Measurements from ENCODE around the gene KIF25.
"Not testable (repeated sequence)": the region's sequence is repeated elsewhere in the genome, so short reads cannot be mapped to it uniquely, and the experiment has no call there.

Gene KIF25

GRCh38 chr6:168000198-168001028 lies 2.9 kb downstream of the KIF25 start:
- no peak overlapping the region for H3K9ac ChIP-seq (ENCODE audit: low read length)
- H3K4me3 ChIP-seq (ENCODE audit: low read length), result no peak overlapping the region
- H3K4me2 ChIP-seq (ENCODE audit: low read length), result no peak overlapping the region
- H3K79me2 ChIP-seq (ENCODE audit: control insufficient read depth, insufficient read depth, low read length), result no peaks in the 10 kb centered on the region
- H3K36me3 ChIP-seq (ENCODE audit: control insufficient read depth, insufficient read depth, low read length), result no peaks in the 10 kb centered on the region
- H3K79me1 ChIP-seq (ENCODE audit: low read length), result no peaks in the 10 kb centered on the region
- no peak overlapping the region for H4K5ac ChIP-seq (ENCODE audit: low read length)
- H2BK120ac ChIP-seq (ENCODE audit: low read depth, low read length), result no peak overlapping the region
- H3K56ac ChIP-seq (ENCODE audit: low read length), result no peak overlapping the region
- no peak overlapping the region for H4K8ac ChIP-seq (ENCODE audit: low read depth, low read length)
- H3K18ac ChIP-seq (ENCODE audit: low read length), result no peak overlapping the region
- DNase-seq, result no peak
- no peak overlapping the region for H2BK15ac ChIP-seq (replicated peaks; ENCODE audit: low read depth)
- H3K4ac ChIP-seq (ENCODE audit: low read depth, low read length), result no peak overlapping the region
- H3K4me1 ChIP-seq (ENCODE audit: control insufficient read depth, low read depth, low read length), result no peaks in the 10 kb centered on the region
- H2BK5ac ChIP-seq (ENCODE audit: low read length), result no peak overlapping the region
- WGBS (ENCODE audit: extremely low coverage, insufficient coverage, low lambda C conversion rate), result no CpG with 5 or more reads among the region's 13 CpGs
- no peak overlapping the region for H2AK5ac ChIP-seq (ENCODE audit: low read length)
- no peak overlapping the region for H3K27ac ChIP-seq (ENCODE audit: low read depth, low read length)
- H3K27me3 ChIP-seq (ENCODE audit: insufficient read depth, low read length, poor library complexity), result no peaks in the 10 kb centered on the region
- no peak overlapping the region for H3K23ac ChIP-seq (ENCODE audit: low read length)

GRCh38 chr6:168001029-168001332 lies 3.5 kb downstream of the KIF25 start:
- H3K56ac ChIP-seq (ENCODE audit: low read length), result no peak overlapping the region
- H3K23ac ChIP-seq (ENCODE audit: low read length), result no peak overlapping the region
- H2BK15ac ChIP-seq (replicated peaks; ENCODE audit: low read depth), result no peak overlapping the region
- no peak overlapping the region for H3K4me2 ChIP-seq (ENCODE audit: low read length)
- H2BK120ac ChIP-seq (ENCODE audit: low read depth, low read length), result no peak overlapping the region
- H4K5ac ChIP-seq (ENCODE audit: low read length), result no peak overlapping the region
- H3K9ac ChIP-seq (ENCODE audit: low read length), result no peak overlapping the region
- no peaks in the 10 kb centered on the region for H3K4me1 ChIP-seq (ENCODE audit: control insufficient read depth, low read depth, low read length)
- H3K79me2 ChIP-seq (ENCODE audit: control insufficient read depth, insufficient read depth, low read length), result no peaks in the 10 kb centered on the region
- no peaks in the 10 kb centered on the region for H3K36me3 ChIP-seq (ENCODE audit: control insufficient read depth, insufficient read depth, low read length)
- no peaks in the 10 kb centered on the region for H3K27me3 ChIP-seq (ENCODE audit: insufficient read depth, low read length, poor library complexity)
- H3K4ac ChIP-seq (ENCODE audit: low read depth, low read length), result no peak overlapping the region
- no peak overlapping the region for H2BK5ac ChIP-seq (ENCODE audit: low read length)
- DNase-seq, result no peak
- no peak overlapping the region for H3K4me3 ChIP-seq (ENCODE audit: low read length)
- no CpG with 5 or more reads among the region's 10 CpGs for WGBS (ENCODE audit: extremely low coverage, insufficient coverage, low lambda C conversion rate)
- H3K18ac ChIP-seq (ENCODE audit: low read length), result no peak overlapping the region
- no peaks in the 10 kb centered on the region for H3K79me1 ChIP-seq (ENCODE audit: low read length)
- H4K8ac ChIP-seq (ENCODE audit: low read depth, low read length), result no peak overlapping the region
- H3K27ac ChIP-seq (ENCODE audit: low read depth, low read length), result no peak overlapping the region
- H2AK5ac ChIP-seq (ENCODE audit: low read length), result no peak overlapping the region

GRCh38 chr6:168001514-168001913 lies 4.0 kb downstream of the KIF25 start:
- H3K79me2 ChIP-seq (ENCODE audit: control insufficient read depth, insufficient read depth, low read length); H4K5ac ChIP-seq (ENCODE audit: low read length); H3K4me3 ChIP-seq (ENCODE audit: low read length); H4K8ac ChIP-seq (ENCODE audit: low read depth, low read length); H3K23ac ChIP-seq (ENCODE audit: low read length); H3K27me3 ChIP-seq (ENCODE audit: insufficient read depth, low read length, poor library complexity); H3K79me1 ChIP-seq (ENCODE audit: low read length); H3K56ac ChIP-seq (ENCODE audit: low read length); H3K9ac ChIP-seq (ENCODE audit: low read length); H2AK5ac ChIP-seq (ENCODE audit: low read length); H3K4me1 ChIP-seq (ENCODE audit: control insufficient read depth, low read depth, low read length); H2BK5ac ChIP-seq (ENCODE audit: low read length); H3K4ac ChIP-seq (ENCODE audit: low read depth, low read length); H3K18ac ChIP-seq (ENCODE audit: low read length); H3K4me2 ChIP-seq (ENCODE audit: low read length); H2BK120ac ChIP-seq (ENCODE audit: low read depth, low read length); H3K36me3 ChIP-seq (ENCODE audit: control insufficient read depth, insufficient read depth, low read length); H3K27ac ChIP-seq (ENCODE audit: low read depth, low read length); H2BK15ac ChIP-seq (replicated peaks; ENCODE audit: low read depth); DNase-seq: not testable (repeated sequence)
- no CpG with 5 or more reads among the region's 21 CpGs for WGBS (ENCODE audit: extremely low coverage, insufficient coverage, low lambda C conversion rate)

GRCh38 chr6:168002804-168003203 lies 5.3 kb downstream of the KIF25 start:
- H3K27ac ChIP-seq (ENCODE audit: low read depth, low read length), result no peak overlapping the region
- no peak overlapping the region for H2BK5ac ChIP-seq (ENCODE audit: low read length)
- H3K79me1 ChIP-seq (ENCODE audit: low read length), result no peaks in the 10 kb centered on the region
- H3K36me3 ChIP-seq (ENCODE audit: control insufficient read depth, insufficient read depth, low read length), result no peaks in the 10 kb centered on the region
- no peak overlapping the region for H3K9ac ChIP-seq (ENCODE audit: low read length)
- H2BK120ac ChIP-seq (ENCODE audit: low read depth, low read length), result no peak overlapping the region
- no peak overlapping the region for H2AK5ac ChIP-seq (ENCODE audit: low read length)
- no CpG with 5 or more reads among the region's 6 CpGs for WGBS (ENCODE audit: extremely low coverage, insufficient coverage, low lambda C conversion rate)
- no peak overlapping the region for H3K23ac ChIP-seq (ENCODE audit: low read length)
- no peaks in the 10 kb centered on the region for H3K4me1 ChIP-seq (ENCODE audit: control insufficient read depth, low read depth, low read length)
- no peak overlapping the region for H3K4me2 ChIP-seq (ENCODE audit: low read length)
- no peaks in the 10 kb centered on the region for H3K27me3 ChIP-seq (ENCODE audit: insufficient read depth, low read length, poor library complexity)
- H3K4me3 ChIP-seq (ENCODE audit: low read length), result no peak overlapping the region
- no peak overlapping the region for H3K4ac ChIP-seq (ENCODE audit: low read depth, low read length)
- no peak overlapping the region for H3K18ac ChIP-seq (ENCODE audit: low read length)
- no peak overlapping the region for H3K56ac ChIP-seq (ENCODE audit: low read length)
- no peak overlapping the region for H4K5ac ChIP-seq (ENCODE audit: low read length)
- no peak overlapping the region for H4K8ac ChIP-seq (ENCODE audit: low read depth, low read length)
- H3K79me2 ChIP-seq (ENCODE audit: control insufficient read depth, insufficient read depth, low read length), result no peaks in the 10 kb centered on the region
- DNase-seq, result no peak
- H2BK15ac ChIP-seq (replicated peaks; ENCODE audit: low read depth), result no peak overlapping the region

DNA sequence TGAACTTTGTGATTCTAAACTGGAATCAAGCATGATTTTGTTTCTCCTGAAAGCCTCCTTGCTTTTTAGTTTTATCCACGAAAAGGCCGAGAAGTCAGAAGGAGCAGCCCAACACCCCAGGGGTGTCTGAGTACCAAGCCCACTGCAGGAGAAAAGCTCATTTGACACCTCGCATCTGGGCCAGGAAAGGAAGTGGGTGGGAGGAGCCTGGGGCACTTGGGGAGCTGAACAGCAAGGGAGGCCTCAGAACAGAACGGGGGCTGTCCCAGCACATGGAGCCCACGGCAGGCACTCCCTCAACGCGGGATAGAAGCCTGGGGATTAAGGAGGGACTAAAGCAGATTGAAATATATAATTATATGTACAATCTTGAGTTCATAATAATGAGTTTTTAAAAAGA lies 6.6 kb downstream of the KIF25 start:
- no peak overlapping the region for H3K4ac ChIP-seq (ENCODE audit: low read depth, low read length)
- no peak overlapping the region for H3K4me2 ChIP-seq (ENCODE audit: low read length)
- no peak overlapping the region for H4K5ac ChIP-seq (ENCODE audit: low read length)
- H3K56ac ChIP-seq (ENCODE audit: low read length), result no peak overlapping the region
- no peaks in the 10 kb centered on the region for H3K79me2 ChIP-seq (ENCODE audit: control insufficient read depth, insufficient read depth, low read length)
- H3K23ac ChIP-seq (ENCODE audit: low read length), result no peak overlapping the region
- no peak overlapping the region for H2BK5ac ChIP-seq (ENCODE audit: low read length)
- H3K27ac ChIP-seq (ENCODE audit: low read depth, low read length), result no peak overlapping the region
- H3K27me3 ChIP-seq (ENCODE audit: insufficient read depth, low read length, poor library complexity), result no peaks in the 10 kb centered on the region
- H3K18ac ChIP-seq (ENCODE audit: low read length), result no peak overlapping the region
- H3K36me3 ChIP-seq (ENCODE audit: control insufficient read depth, insufficient read depth, low read length), result no peaks in the 10 kb centered on the region
- no CpG with 5 or more reads among the region's 7 CpGs for WGBS (ENCODE audit: extremely low coverage, insufficient coverage, low lambda C conversion rate)
- H2BK120ac ChIP-seq (ENCODE audit: low read depth, low read length), result no peak overlapping the region
- no peaks in the 10 kb centered on the region for H3K4me1 ChIP-seq (ENCODE audit: control insufficient read depth, low read depth, low read length)
- no peak overlapping the region for H4K8ac ChIP-seq (ENCODE audit: low read depth, low read length)
- H3K4me3 ChIP-seq (ENCODE audit: low read length), result no peak overlapping the region
- no peak overlapping the region for H3K9ac ChIP-seq (ENCODE audit: low read length)
- DNase-seq, result no peak
- H3K79me1 ChIP-seq (ENCODE audit: low read length), result no peaks in the 10 kb centered on the region
- H2BK15ac ChIP-seq (replicated peaks; ENCODE audit: low read depth), result no peak overlapping the region
- no peak overlapping the region for H2AK5ac ChIP-seq (ENCODE audit: low read length)

- no peak overlapping the region for H4K8ac ChIP-seq (ENCODE audit: low read depth, low read length)
- H3K79me1 ChIP-seq (ENCODE audit: low read length), result no peaks in the 10 kb centered on the region
- H3K4me2 ChIP-seq (ENCODE audit: low read length), result no peak overlapping the region
- H3K4me1 ChIP-seq (ENCODE audit: control insufficient read depth, low read depth, low read length), result no peaks in the 10 kb centered on the region
- H2BK5ac ChIP-seq (ENCODE audit: low read length), result no peak overlapping the region
- H2BK15ac ChIP-seq (replicated peaks; ENCODE audit: low read depth), result no peak overlapping the region
- no peak overlapping the region for H2AK5ac ChIP-seq (ENCODE audit: low read length)
- H3K36me3 ChIP-seq (ENCODE audit: control insufficient read depth, insufficient read depth, low read length), result no peaks in the 10 kb centered on the region
- H3K4me3 ChIP-seq (ENCODE audit: low read length), result no peak overlapping the region
- H2BK120ac ChIP-seq (ENCODE audit: low read depth, low read length), result no peak overlapping the region
- no peaks in the 10 kb centered on the region for H3K79me2 ChIP-seq (ENCODE audit: control insufficient read depth, insufficient read depth, low read length)
- no peaks in the 10 kb centered on the region for H3K27me3 ChIP-seq (ENCODE audit: insufficient read depth, low read length, poor library complexity)
- no peak overlapping the region for H3K56ac ChIP-seq (ENCODE audit: low read length)
- no peak overlapping the region for H3K27ac ChIP-seq (ENCODE audit: low read depth, low read length)
- no peak overlapping the region for H3K18ac ChIP-seq (ENCODE audit: low read length)
- no CpG with 5 or more reads among the region's 11 CpGs for WGBS (ENCODE audit: extremely low coverage, insufficient coverage, low lambda C conversion rate)
- no peak overlapping the region for H3K4ac ChIP-seq (ENCODE audit: low read depth, low read length)
- no peak overlapping the region for H3K23ac ChIP-seq (ENCODE audit: low read length)
- no peak for DNase-seq
- no peak overlapping the region for H3K9ac ChIP-seq (ENCODE audit: low read length)
- no peak overlapping the region for H4K5ac ChIP-seq (ENCODE audit: low read length)
Measured at GRCh38 chr6:168004945-168005344, 7.5 kb downstream of the KIF25 start.

Measured in mesendoderm (in vitro differentiated cells).